Iris pigment epithelial cell (primary cell): ENCODE results near the gene PPL.
A peak's percentile ranks its signal among the peaks of the same experiment; 100 is the strongest.
"Not testable (repeated sequence)": the region's sequence is repeated elsewhere in the genome, so short reads cannot be mapped to it uniquely, and the experiment has no call there.

Experiments used
- DNase-seq: peaks from one replicate; pipeline ENCODE4 v3.0.0-alpha.2; 2011; ENCODE audit warnings: low read depth

The PPL gene

DNA sequence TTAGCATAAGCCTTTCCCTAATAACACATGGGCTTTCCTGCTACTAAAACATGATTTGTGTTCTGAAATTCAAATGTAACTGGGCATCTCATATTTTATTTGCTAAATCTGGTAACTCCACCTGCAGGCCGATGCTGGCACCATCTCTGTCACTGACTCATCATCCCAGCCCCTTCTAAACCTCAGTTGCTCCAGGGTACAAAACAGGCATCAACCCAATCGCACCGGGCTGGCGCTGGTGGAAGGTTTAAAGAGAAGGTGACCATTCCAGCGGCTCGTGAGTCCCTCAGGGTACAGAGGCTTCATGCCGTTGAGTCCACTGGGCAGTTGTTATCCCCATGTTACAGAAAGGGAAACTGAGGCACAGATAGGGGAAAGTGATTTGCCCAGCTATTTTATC, 27.1 kb downstream of the PPL start:
- no peak for DNase-seq

DNA sequence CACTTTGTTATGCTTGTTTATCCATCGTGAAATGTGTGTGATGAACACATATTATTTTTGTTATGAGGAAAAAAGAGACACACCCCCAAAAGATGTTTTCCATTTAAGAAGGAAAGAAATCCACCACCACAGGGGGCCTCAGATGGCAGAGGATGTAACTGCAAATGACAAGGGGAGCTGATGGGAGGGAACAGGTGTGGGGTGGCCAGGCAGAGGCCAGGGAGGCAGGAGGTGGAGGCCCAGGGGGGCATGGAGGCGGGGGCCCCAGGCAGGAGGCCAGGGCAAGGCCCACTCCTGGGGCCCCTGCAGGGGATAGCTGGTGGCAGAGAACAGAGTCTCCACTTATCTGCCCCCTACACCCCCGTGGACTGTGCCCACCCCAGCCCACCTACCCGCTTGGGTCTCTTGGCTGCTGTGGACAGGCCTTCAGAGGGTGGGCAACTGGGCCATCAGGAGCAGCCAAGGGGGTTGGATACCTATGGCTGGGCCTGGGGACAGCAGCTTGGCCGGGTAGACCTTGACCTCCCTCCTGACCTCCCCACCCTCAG, 28.0 kb downstream of the PPL start:
- DNase-seq = no peak

DNA sequence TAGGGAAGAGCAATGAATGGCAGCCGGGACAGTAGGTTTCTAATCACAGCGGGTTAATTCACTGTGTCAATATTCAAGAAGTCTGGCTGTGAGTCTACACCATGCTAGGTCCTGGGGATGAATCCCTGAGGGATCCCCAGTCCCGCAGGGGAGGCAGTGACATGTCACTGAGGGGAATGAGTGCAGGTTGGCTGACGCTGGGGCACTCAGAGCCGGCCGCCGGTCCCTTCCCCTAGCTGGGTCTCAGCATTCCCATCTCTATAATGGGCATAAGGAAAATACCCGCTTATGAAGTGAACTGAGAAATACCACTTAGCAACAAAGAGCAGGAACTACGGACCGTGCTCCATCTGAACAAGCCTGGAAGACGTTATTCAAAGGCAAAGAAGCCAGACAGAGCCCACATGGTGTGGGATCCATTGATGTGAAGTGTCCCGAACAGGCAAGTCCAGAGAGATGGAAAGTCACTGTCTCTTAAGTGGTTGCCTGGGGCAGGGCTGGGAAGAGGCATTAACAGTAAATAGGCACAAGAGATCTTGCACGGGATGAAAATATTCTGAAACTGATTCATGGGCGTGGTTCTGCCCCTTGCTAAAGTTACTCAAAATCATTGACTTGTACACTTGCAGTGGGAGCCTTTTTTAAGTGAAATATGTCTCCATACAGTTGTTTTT, 31.9 kb downstream of the PPL start:
- no peak for DNase-seq

DNA sequence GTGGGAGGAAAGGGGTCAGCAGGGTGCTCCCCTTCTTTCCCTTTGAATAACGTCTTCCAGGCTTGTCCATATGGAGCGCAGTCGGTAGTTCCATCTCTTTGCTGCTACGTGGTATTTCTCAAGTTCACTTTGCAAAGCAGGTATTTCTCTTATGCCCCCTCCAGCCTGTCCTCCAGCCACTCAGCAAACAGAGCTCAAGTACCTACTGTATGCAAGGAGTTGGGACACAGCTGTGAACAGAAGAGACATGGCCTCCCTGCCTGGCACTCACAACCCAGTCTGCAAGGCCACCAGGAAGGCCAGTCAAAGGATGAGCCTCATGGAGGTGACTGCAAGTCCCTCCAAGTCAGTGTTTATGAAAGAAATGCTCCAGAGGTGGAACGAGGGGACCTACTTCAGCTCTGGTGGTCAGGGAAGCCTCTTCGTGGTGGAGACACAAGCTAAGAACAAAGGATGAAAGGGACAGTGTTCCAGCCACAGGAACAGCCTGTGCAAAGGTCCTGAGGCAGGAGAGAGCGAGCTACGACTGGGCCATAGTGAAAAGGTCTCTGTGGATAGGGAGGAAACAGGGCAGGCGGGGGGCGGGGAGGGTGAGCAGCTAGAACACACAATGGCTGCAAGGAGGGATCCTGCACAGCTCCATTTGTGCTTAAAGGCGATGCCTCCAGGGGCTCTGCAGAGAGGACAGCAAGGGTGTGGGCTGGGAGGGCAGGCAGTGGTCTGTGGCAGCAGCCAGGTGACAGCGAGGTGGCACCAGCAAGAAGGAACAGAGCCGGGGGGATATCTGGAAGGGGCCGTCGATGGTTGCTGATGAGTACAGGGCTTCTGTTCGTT, 32.6 kb downstream of the PPL start:
- DNase-seq = no peak

DNA sequence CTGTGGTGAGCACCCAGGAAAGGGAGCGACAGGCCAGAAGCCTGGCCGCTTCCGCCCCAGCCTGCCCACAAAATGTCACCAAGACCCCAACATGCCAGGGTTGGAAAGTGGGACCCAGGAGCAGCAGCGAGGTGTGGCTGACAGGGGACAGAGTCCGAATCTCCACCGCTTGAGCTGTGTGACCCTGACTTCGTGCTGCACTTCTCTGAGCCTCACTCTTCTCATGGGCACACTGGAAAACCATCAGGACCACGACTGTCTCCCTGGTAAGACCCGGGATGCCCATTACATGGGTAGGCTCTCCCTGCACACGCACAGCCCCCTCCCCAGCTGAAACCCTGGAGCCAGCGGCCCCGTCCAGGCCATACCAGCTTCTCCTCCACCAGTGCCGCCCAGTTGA, 34.9 kb downstream of the PPL start:
- no peak for DNase-seq

DNA sequence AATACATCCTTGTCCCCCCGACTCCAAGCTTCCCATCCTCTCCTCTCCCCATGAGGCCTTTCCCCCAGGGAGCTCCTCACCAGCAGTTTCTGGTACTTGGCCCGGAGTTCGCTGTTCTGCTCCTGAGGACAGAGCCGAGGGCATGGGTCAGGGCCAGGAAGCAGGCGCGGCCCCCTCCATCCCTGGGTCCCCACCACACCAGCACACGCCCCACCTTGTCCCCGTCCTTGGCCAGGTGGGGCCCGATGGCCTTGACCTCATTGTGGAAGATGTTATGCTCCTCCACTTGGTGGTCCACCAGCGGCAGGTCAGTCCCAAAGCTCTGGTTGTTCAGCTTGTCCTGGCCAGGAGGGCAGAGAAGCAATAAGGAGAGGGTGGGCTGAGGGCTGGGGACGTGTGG, 36.2 kb downstream of the PPL start:
- DNase-seq = no peak

DNA sequence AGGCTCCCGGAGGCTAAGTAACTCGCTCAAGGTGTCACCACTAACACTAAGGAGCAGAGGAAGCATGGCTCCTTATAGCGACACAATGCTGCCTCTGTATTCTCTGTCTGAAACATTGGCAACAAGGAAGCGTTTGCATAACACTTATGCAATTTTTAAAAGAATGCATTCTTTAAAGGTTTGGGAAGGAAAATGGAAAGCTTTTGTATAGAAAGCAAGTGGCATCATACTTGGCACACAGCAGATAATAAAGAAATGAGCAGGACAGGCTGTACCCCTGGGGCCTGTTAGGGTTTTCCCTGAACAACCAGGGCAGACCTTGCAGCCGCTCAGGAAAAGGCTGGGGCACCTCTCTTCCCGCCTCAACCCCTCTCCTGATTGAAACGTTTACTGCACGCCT, 36.9 kb downstream of the PPL start:
- no peak for DNase-seq

DNA sequence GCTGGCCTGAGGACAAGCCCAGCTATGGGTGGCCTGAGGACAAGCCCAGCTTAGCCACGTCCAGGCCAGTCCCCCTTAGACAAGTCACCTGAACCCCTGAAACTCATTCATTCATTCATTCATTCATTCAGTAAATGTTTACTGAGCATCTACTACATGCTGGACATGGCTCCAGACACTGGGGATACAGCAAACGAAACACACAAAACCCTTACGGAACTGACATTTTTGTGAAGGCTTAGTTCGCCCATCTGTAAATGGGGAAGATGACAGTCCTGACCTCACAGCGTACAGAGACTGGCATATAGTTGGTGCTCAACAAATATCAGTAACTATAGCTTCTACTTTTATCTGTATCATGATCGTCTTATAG, 37.5 kb downstream of the PPL start:
- no peak for DNase-seq

DNA sequence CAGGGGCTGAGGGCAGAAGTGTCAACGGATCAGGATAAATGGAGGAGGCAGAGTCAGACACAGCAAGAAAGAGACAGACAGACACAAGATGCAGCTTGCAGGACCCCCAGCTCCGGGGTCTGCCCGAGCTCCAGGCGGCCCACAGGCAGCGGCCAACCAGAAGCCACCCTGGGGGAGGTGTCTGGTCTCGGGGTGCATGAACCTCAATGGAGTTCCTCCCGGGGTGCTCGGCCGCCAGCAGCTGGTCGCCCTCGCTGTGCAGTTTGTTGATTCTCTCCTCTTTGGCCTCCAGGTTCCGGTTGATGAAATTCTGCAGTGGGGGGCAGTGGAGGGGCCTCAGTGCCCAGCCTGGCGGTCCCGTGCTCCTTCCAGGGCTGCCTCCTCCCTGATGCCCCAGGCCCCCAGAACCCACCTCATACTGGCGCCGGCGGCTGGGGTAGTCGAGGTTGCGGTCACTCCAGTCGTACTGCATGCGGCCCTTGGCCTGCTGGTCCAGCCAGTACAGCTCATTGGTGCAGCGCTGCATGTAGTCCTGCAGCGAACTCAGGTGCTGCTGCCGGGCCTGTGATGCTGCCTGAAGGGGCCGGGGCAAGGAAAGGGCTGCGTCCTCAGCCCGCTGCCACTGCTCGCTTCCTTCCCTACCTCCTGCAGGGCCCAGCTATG, 38.0 kb downstream of the PPL start:
- no peak for DNase-seq

DNA sequence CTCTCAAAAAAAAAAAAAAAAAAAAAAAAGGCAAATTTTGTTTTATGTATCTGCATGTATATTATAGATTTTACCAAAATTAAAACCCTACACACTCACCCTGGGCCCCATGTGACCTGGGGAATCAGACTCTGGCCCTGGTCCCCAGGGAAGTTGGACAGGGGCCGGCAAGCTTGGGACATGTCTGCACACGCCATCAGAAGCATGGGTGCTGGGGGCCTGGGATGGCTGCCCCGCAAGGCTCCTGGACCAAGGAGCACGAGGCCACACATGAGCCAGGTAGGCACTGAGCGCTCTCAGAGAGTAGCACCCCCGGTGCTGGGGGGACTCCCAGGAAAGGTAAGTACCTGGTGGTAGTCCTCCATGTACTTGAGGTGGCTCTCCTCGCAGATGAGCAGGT, 39.6 kb downstream of the PPL start:
- DNase-seq = no peak

DNA sequence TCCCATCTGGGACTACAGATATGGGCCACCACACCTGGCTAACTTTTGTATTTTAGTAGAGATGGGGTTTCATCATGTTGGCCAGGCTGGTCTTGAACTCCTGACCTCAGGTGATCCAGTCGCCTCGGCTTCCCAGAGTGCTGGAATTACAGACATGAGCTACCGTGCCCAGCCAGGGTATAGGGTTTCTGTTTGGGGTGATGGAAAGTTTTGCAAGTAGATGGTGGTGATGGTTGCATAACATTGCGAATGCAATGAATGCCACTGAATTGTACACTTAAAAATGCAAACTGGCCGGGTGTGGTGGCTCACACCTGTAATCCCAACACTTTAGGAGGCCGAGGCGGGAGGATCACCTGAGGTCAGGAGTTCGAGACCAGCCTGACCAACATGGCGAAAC, 40.2 kb downstream of the PPL start:
- not testable (repeated sequence) for DNase-seq

DNA sequence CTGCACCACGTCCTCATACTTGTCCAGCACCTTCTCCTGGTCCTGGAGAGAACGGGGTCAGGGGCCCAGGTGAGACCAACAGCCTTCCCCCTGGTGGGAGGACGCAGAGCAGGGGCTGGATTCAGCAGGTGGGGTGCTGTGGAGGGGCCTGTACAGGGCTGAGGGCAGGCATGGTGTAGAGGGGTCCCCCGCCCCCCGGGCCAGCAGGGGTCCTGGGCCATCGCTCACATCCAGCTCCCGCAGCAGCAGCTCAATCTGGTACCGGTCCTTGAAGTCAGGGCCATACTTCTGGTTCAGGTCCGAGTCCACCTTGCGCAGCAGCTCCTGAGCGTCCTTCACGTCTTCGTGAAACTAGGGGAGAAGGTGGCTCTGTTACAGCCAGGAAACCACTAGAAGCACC, 41.6 kb downstream of the PPL start:
- no peak for DNase-seq

DNA sequence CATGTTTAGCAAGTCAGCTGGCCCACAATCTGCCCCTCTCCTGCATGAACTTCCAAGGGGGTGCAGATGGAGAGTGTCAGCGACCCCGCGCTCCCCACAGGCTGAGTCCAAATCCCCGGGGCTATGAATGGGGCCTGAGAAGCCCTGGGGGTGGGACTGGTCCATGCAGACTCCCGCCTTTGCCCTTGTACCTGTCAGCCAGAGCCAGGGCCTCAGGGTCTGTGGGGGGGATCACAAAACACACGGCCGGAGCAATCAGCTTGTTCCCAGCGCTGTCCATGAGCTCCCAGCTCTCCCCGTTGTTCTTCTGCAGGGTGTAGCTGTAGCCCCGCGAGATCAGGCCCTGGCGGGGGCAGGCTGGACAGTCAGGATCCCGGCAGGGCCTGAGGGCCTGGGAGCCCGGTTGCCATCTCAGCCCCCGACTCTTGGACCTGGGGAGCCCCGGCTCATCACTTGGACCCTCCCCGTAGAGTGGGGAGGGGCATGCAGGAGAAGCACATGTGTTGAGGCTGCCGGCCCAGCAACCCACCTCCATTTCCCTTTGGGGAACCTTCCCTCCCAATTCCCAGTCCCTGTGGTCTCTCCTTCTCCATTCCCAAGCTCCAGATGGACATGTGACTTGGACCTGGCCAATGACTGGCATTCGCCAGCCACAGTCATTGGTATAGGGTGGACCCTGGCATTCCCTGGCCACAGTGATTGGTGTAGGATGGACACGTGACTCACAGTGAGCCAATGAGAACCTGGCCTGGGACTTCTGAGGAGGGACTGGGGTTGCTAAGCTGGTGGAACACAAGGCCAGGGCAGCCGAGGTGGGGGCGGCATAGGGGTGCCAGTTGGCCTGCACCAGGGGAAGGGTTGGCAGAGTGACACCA, 42.4 kb downstream of the PPL start:
- no peak for DNase-seq

DNA sequence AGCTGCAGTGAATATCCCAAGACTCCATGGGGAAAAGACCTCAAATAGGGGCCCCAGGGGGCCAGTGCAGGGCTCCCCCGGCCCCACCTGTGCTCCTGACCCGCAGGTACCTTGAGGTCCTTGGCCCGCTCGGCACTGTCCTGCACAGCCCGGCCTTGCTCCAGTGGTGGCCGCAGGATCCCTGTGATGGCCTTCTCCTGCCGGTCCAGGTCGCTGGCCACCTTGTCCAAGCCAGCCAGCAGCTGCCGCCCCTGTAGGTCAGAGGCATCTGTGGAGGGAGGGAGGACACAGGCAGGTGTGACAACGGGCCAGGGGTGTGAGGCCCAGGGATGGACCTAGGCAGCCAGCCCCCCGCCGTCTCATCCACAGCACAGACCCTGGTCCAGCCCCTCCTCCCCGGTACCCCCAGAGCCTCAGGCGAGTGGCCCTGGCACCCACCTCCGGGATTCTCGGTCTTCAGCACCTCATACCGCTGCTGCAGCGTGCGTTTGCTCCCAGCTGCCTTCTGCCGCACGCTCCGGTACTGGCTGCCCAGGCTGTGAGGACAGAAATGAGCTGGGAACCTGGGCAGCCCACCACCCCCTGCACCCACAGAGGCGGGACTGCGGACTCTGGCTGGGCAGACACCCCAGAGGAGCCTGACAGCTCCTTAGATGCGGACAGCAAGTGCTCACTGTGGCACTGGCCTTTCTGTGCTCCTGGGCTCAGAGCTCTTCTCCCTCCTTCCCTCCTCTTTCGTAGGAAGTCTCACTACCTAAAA, 43.7 kb downstream of the PPL start:
- no peak for DNase-seq

DNA sequence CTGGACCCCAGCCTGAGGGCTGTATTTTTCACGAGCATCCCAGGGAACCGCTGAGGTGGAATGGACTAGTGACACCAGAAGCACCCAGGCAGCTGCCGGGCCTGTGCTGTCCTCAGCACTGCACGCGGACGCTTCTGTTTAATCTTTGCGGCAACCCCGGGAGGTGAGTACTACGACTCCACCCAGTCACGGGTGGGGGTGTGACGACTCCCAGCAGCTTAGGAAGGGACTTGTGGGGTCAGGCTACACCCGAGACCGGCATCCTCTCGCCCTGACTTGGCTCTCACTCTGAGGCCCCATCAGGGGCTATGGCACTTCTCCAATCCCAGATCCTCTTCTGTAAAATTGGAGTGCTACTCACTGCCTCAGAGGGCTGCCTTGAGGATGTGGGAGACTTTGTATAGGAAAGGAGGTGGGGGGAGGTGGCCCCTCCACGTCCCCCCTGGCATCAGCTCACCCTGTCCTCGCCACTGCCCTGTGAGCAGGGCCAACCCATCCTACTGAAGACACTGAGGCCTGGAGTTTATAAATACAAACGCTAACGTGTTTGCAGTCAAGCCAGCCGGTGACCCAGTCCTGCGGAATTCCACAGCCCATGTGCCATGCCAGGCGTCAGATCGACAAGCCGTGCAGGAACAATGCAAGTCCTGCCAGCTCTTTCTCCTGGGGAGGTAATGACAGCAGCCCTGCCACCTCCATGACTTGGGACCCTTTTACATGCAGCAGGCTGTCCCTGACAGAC, 44.4 kb downstream of the PPL start:
- DNase-seq = peak; percentile 38

DNA sequence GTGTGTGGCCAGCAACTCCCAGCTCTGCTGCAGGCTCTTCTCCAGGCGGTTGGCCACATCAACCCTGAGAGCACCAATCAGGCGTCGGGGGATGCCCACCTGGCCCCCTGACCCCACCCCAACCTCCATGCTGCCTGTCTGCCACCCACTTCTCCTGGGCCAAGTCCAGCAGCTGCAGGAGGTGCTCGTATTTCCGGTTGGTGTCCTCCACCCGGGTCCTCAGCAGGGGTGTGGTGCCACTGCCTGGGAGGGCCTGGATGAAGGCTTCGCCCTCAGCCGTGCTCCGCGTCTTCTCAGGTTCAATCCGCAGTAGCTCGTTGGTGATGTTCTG, 45.1 kb downstream of the PPL start:
- DNase-seq = no peak

DNA sequence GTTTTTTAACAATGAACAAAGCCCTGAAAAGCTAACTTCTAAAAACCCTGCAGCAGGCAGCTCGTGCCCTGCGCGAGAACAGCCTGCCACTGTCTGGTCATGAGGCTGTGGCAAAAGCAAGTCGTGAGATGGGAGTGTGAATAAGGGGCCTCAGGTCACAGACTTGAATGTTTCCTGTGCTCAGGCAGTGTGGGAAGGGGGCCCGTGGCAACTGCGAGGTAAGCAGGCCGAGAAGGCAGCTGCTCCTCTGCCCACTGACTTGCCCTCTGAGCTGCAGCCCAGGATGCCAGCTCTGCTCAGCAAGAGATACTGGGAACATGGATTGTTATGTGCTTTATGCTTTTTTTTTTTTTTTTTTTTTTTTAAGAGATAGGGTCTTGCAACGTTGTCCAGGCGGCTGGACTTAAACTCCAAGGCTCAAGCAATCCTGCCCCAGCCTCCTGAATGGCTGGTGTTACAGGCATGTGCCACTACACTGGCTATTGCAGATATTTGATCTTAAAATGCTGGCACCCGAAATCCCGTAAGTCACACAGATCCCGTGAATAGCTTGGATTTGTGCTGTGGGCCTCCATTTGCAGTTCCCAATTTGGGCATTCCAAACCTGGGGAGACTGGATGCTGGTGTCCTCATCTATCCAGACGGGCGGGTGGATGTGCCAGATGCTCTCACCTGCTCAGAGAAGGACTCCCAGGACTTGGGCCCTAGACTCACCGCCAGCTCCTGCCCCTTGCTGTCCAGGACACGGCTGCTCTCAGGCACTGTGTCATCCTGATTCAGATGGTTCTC, 45.7 kb downstream of the PPL start:
- DNase-seq = no peak

DNA sequence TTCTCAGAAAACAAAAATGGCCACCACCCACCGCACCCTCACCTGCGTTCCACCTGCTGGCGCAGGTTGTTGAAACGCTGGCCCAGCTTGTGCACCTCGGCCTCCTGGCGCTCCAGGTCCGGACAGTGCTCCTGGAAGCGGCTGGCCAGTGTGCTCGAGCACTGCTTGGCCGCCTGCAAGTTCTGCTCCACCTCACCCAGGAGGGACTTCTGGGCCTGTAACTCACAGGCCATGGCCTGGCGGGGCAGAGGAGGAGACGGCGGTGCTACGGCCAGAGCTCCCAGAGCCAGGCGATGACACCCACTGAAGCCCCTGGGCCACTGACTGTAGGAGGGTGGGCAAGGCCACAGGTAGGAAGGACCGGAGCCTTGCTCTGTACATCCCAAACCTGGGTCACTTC, 46.3 kb downstream of the PPL start:
- no peak for DNase-seq

DNA sequence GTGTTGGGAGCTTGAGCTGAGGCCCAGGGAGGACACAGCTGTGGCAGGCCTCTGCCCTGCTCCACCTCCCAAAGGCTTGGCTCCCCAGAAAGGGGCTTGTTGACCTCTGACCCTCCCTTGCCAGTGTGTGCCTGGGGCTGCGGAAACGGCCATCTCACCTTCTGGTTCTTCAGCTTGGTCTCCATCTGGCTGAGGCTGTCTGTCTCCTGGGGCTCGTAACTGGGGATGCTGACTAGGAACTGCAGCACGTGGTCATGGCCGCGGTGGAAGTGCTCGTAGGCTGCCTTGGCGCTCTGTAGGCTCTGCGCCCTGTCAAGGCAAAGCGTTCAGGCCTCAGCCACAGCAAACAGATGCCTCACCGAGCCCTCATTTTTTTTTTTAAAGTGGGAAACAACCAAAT, 46.9 kb downstream of the PPL start:
- no peak for DNase-seq
